ENCODE measurements around the gene ZHX3. TPM values are rescaled to one million over a fixed set of nuclear protein-coding genes. Genes with fewer than 3 reads are reported as not detected.

The ZHX3 gene
- total RNA-seq, 1 donor = 36.6 TPM

DNA sequence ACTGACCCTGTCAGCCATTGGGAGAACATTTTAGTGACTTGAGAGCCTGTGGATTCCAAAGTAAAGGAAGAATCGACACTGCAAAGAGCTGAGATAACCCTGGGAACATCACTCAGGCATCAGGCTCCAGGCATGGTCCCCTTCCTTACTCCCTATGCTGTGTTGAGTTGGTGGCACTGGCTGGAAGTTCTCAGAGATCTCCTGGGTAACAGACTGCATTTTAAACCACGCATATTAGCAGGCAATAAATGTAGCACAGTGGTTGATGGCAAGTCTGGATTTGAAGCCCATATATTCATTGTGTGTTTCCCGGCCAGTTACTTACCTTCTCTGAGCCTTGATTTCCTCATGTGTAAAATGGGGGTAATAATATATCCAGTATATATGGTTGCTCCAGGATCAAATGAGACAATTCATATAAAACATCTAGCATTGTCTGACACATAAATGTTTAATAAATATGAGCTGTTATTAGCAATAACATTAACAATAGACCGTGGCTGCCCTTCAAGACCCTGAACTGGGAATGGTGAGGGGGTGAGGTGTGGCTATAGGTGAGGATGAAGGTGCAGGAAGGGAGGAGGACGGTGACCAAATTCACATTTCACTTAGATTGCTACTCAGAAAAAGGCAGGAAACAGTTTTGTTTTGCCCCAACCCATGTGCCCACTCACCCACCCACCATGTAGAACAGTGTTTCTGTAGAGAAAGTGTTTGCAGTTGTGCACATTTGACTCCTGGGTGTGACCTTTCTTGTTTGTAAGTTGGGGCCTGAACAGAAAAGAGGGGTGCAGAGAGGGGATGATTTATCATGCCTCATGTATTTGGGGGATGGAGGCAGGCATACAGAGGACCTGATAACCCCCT lies 178.1 kb downstream of the ZHX3 start:
- Histone ChIP-seq H3K4me3 (ENCODE audit: insufficient read depth, low read length) (peak overlapping the region; percentile 87), H3K4me1 (ENCODE audit: insufficient read depth, low read length) (peaks cover 18% of the 10 kb centered on the region), H3K79me2 (ENCODE audit: insufficient read depth, low read length) (peaks cover 75% of the 10 kb centered on the region), H3K36me3 (ENCODE audit: insufficient read depth, low read length) (no peaks in the 10 kb centered on the region), H3K27me3 (ENCODE audit: insufficient read depth, low read length) (no peaks in the 10 kb centered on the region), H3K9me3 (ENCODE audit: low read depth, low read length) (no peaks in the 10 kb centered on the region), H3K27ac (ENCODE audit: low read depth, low read length) (no peak overlapping the region), H3K4me2 (ENCODE audit: insufficient read depth, low read length) (peak overlapping the region; percentile 80), H2AFZ (ENCODE audit: low read length) (no peak overlapping the region), H4K20me1 (ENCODE audit: insufficient read depth, low read length) (peaks cover 60% of the 10 kb centered on the region)
- DNase-seq (ENCODE audit: insufficient read length, low spot score, missing footprints) = no peak
- TF ChIP-seq, protein P1, sequence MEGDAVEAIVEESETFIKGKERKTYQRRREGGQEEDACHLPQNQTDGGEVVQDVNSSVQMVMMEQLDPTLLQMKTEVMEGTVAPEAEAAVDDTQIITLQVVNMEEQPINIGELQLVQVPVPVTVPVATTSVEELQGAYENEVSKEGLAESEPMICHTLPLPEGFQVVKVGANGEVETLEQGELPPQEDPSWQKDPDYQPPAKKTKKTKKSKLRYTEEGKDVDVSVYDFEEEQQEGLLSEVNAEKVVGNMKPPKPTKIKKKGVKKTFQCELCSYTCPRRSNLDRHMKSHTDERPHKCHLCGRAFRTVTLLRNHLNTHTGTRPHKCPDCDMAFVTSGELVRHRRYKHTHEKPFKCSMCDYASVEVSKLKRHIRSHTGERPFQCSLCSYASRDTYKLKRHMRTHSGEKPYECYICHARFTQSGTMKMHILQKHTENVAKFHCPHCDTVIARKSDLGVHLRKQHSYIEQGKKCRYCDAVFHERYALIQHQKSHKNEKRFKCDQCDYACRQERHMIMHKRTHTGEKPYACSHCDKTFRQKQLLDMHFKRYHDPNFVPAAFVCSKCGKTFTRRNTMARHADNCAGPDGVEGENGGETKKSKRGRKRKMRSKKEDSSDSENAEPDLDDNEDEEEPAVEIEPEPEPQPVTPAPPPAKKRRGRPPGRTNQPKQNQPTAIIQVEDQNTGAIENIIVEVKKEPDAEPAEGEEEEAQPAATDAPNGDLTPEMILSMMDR (IDR thresholded peaks at IDR 0.05; ENCODE audit: extremely low read depth, low read depth, low read length) = no peak

DNA sequence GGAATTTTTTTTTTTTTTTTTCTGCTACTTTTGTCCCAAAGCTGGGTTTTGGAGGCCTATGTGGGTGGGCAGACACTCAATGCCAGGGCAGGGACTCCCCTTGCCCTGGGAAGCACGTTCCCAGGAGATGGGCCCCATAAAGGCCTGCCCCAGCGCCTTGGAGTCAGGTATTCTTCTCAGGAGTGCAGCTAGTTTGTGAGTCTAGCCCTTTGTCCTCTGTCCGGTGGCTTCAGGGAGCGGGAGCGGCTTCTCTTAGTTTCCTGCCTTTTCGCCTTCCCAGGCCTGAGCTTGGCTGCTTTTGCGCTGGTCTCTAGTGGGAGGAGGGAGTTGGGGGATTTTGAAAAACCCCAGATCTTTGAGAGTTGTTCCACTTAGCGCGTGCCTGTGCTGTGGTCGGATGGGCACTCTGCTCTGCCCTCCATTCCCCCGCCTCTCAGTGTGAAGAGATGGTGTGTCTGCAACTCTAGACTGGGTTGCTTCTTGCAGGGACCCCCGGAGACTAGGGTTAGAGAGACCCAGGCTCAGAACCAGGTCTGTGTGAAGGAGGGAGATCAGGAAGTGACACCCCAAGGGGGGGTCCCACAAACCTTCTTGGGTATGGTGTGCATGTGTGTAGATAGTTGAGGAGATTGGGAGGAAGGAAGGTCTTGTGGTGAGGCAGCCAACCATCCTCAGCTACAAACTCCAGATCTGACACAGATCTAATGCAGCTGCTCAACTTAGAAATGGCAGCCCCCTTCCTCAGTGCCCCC lies 178.9 kb downstream of the ZHX3 start:
- Histone ChIP-seq H3K36me3 (ENCODE audit: insufficient read depth, low read length) (no peaks in the 10 kb centered on the region), H3K4me3 (ENCODE audit: insufficient read depth, low read length) (peak overlapping the region; percentile 87), H4K20me1 (ENCODE audit: insufficient read depth, low read length) (peaks cover 52% of the 10 kb centered on the region), H2AFZ (ENCODE audit: low read length) (peak overlapping the region; percentile 4), H3K27me3 (ENCODE audit: insufficient read depth, low read length) (no peaks in the 10 kb centered on the region), H3K4me2 (ENCODE audit: insufficient read depth, low read length) (peak overlapping the region; percentile 80), H3K9me3 (ENCODE audit: low read depth, low read length) (no peaks in the 10 kb centered on the region), H3K79me2 (ENCODE audit: insufficient read depth, low read length) (peaks cover 67% of the 10 kb centered on the region), H3K27ac (ENCODE audit: low read depth, low read length) (peak overlapping the region; percentile 46), H3K4me1 (ENCODE audit: insufficient read depth, low read length) (peaks cover 18% of the 10 kb centered on the region)
- TF ChIP-seq, protein P1 (IDR thresholded peaks at IDR 0.05; ENCODE audit: extremely low read depth, low read depth, low read length) = no peak
- no peak for DNase-seq (ENCODE audit: insufficient read length, low spot score, missing footprints)

DNA sequence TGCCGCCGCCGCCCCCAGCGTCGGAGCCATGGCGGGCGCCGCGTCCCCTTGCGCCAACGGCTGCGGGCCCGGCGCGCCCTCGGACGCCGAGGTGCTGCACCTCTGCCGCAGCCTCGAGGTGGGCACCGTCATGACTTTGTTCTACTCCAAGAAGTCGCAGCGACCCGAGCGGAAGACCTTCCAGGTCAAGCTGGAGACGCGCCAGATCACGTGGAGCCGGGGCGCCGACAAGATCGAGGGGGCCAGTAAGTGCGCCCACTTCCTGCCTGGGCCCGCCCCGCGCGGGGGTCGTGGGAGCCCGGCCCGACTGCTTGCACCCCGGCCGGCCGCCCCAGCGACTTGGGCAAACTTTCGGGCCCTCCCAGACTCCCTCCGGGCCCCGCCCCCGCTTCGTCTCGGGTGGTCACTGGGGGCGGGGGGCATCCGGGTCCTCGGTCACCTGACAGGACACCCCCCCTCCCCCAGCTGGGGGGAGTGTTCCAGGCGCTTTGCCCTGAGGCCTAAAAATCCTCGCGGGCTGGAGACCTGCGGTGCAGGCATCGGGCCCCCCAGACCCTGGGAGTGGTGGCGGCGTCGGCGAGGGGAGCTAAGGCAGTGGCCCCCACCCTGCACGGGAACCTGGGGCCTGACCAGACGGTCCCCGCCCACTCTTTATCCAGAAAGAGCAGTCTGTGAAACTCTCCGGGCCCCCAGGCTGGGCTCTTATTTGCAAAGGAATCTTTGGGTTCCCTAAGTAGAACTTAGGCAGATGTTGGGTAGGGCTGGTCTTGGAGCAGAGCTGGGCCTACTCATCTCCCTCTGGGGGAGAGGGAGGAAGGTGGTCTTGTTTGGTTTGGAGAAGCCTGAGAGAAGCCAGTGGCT lies 179.7 kb downstream of the ZHX3 start:
- peaks cover 18% of the 10 kb centered on the region for H3K4me1 ChIP-seq (ENCODE audit: insufficient read depth, low read length)
- no peaks in the 10 kb centered on the region for H3K36me3 ChIP-seq (ENCODE audit: insufficient read depth, low read length)
- peak overlapping the region; percentile 80 for H3K4me2 ChIP-seq (ENCODE audit: insufficient read depth, low read length)
- peak overlapping the region; percentile 87 for H3K4me3 ChIP-seq (ENCODE audit: insufficient read depth, low read length)
- H3K79me2 ChIP-seq (ENCODE audit: insufficient read depth, low read length) = peaks cover 59% of the 10 kb centered on the region
- H3K27me3 ChIP-seq (ENCODE audit: insufficient read depth, low read length) = no peaks in the 10 kb centered on the region
- no peaks in the 10 kb centered on the region for H3K9me3 ChIP-seq (ENCODE audit: low read depth, low read length)
- TF ChIP-seq, protein P1 (IDR thresholded peaks at IDR 0.05; ENCODE audit: extremely low read depth, low read depth, low read length) = no peak
- DNase-seq (ENCODE audit: insufficient read length, low spot score, missing footprints) = peak; percentile 94
- peaks cover 44% of the 10 kb centered on the region for H4K20me1 ChIP-seq (ENCODE audit: insufficient read depth, low read length)
- H2AFZ ChIP-seq (ENCODE audit: low read length) = peak overlapping the region; percentile 4
- H3K27ac ChIP-seq (ENCODE audit: low read depth, low read length) = peak overlapping the region; percentile 46
